ENCODE data around the gene PLPP4.

DNA sequence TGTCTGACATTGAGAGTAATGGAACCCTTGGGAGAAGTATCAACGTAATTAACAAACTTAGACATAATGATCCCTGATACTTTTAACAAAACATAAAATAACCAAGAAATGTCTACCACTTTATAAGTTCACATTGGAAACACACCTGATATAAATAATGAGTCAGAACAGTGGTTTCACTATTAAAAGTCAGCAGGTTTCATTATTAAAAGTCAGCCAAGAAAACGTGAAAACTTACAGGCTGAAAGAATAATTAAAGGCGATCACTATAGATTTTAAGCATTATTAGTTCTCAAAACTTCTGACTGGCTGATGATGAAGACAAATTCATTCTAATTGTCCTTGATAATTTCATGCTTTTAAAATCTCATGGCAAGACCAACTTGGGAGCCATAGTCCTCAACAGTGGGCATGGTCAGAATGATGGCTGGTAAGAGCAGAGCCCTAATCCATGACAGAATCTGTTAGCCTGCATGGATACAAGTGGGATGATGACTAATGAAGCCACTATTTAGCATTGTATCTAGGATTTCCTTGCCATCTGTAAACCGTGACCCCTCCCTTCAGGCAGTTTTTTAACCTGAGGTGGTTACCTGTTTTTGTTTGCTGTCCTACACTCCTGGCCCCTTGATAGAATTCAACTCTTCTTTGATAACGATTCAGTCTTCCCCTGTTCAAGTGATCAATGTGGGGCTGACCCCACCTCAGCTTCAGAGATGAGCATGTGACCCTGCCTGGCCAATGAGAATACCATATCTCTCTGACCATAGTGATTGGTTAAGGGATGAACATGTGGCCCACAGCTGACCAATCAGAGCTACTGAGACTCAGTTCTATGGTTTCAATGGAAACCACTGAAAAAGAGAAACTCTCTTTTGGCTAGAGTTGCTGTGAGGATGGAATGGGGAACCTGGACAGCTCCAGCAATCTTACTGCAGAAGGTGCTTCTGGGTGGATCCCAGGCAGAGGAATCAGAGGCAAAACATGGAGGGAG lies 151.0 kb downstream of the PLPP4 start:
- TF ChIP-seq, protein P1, sequence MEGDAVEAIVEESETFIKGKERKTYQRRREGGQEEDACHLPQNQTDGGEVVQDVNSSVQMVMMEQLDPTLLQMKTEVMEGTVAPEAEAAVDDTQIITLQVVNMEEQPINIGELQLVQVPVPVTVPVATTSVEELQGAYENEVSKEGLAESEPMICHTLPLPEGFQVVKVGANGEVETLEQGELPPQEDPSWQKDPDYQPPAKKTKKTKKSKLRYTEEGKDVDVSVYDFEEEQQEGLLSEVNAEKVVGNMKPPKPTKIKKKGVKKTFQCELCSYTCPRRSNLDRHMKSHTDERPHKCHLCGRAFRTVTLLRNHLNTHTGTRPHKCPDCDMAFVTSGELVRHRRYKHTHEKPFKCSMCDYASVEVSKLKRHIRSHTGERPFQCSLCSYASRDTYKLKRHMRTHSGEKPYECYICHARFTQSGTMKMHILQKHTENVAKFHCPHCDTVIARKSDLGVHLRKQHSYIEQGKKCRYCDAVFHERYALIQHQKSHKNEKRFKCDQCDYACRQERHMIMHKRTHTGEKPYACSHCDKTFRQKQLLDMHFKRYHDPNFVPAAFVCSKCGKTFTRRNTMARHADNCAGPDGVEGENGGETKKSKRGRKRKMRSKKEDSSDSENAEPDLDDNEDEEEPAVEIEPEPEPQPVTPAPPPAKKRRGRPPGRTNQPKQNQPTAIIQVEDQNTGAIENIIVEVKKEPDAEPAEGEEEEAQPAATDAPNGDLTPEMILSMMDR (IDR thresholded peaks at IDR 0.05) = no peak
- no peak for TF ChIP-seq POLR2A (IDR thresholded peaks at IDR 0.05)
- TF ChIP-seq POLR2AphosphoS5 (IDR thresholded peaks at IDR 0.05; ENCODE audit: insufficient read depth in 1 of 2, low read depth in 1 of 2) = no peak
